ENCODE results near the gene SMIM1.

The SMIM1 gene

DNA sequence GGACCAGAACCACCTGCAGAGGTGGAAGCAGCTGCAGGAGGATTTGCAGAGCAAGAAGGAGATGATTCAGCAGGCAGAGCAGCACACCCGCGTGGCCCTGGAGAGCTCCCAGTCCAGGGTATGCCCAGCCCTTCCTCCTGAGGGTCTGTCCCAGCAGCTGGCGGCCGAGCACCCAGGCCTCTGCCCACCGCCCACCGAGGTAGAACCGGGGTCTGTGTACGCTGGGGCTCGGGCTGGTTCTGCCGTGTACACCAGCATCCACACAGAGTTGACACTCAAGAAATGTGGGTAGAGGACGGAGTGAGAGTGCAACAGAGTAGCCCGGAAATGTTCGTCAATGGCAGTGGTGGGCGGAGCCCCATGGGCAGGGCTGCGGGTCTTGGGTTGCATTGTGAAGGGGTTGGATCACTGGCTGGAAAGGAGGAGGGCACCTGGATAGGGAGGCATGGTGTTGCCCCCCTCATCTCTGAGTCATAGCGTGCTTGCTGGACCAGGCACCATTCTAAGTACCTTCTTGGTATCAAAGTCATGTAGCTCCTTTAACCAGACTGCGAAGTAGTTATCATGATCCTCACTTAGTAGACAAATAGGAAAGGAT, 5.1 kb upstream of the SMIM1 start:
- Histone ChIP-seq H3K27me3 (ENCODE audit: insufficient read depth, low read length, poor library complexity, severe bottlenecking) (no peaks in the 10 kb centered on the region), H3K4me3 (ENCODE audit: low read length, poor library complexity, severe bottlenecking) (no peak overlapping the region), H3K9ac (ENCODE audit: low read depth, low read length, poor library complexity, severe bottlenecking) (no peak overlapping the region), H3K9me3 (ENCODE audit: insufficient read depth, low read depth, low read length) (no peaks in the 10 kb centered on the region), H3K4me1 (ENCODE audit: insufficient read depth, low read length, poor library complexity, severe bottlenecking) (no peaks in the 10 kb centered on the region), H4K20me1 (ENCODE audit: insufficient read depth, low read length, poor library complexity, severe bottlenecking) (no peaks in the 10 kb centered on the region), H3K36me3 (ENCODE audit: insufficient read depth, low read length) (no peaks in the 10 kb centered on the region), H3K9me2 (replicated peaks; ENCODE audit: low read depth, low read length) (no peaks in the 10 kb centered on the region), H2AFZ (ENCODE audit: low read length) (no peak overlapping the region), H3K4me2 (ENCODE audit: low read depth, low read length, poor library complexity, severe bottlenecking) (no peak overlapping the region), H3F3A (ENCODE audit: low read depth) (no peaks in the 10 kb centered on the region), H3K79me2 (ENCODE audit: insufficient read depth, low read length) (no peaks in the 10 kb centered on the region)
- no peak for TF ChIP-seq EZH2phosphoT487 (IDR thresholded peaks at IDR 0.05; ENCODE audit: borderline replicate concordance)
- TF ChIP-seq, protein P1, sequence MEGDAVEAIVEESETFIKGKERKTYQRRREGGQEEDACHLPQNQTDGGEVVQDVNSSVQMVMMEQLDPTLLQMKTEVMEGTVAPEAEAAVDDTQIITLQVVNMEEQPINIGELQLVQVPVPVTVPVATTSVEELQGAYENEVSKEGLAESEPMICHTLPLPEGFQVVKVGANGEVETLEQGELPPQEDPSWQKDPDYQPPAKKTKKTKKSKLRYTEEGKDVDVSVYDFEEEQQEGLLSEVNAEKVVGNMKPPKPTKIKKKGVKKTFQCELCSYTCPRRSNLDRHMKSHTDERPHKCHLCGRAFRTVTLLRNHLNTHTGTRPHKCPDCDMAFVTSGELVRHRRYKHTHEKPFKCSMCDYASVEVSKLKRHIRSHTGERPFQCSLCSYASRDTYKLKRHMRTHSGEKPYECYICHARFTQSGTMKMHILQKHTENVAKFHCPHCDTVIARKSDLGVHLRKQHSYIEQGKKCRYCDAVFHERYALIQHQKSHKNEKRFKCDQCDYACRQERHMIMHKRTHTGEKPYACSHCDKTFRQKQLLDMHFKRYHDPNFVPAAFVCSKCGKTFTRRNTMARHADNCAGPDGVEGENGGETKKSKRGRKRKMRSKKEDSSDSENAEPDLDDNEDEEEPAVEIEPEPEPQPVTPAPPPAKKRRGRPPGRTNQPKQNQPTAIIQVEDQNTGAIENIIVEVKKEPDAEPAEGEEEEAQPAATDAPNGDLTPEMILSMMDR (conservative IDR thresholded peaks at IDR 0.05; ENCODE audit: low read length) = no peak

DNA sequence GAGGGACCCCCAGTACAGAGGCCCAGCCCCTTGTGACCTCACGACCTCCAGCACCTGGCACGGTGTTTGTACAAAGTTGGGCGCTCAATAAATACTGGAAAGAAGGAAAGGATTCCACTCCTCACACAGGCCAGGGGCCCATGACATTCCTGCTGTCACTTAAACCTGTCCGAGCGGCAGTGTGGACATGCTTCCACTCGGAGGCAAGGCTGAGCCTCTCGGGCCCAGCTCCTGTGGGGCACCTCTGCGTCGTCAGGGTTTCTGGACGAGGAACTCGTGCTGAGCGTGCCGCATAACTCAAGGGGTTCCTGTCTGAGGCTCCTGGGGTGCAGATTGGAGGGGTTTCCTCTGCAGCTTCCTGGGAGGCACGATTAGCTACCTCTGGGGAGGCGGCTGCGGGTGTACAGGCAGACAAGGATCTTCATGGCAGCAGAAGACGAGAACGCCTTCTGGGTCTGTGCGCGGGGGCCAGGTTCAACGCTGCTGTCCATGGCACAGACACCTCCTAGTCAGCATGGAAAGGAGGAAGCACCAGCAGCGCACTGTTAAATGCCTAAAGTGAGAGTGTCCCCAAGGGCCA, 3.6 kb upstream of the SMIM1 start:
- H3K9me3 ChIP-seq (ENCODE audit: insufficient read depth, low read depth, low read length) = no peaks in the 10 kb centered on the region
- no peak overlapping the region for H3K4me3 ChIP-seq (ENCODE audit: low read length, poor library complexity, severe bottlenecking)
- no peaks in the 10 kb centered on the region for H3K9me2 ChIP-seq (replicated peaks; ENCODE audit: low read depth, low read length)
- H2AFZ ChIP-seq (ENCODE audit: low read length) = no peak overlapping the region
- no peaks in the 10 kb centered on the region for H3K4me1 ChIP-seq (ENCODE audit: insufficient read depth, low read length, poor library complexity, severe bottlenecking)
- H3K9ac ChIP-seq (ENCODE audit: low read depth, low read length, poor library complexity, severe bottlenecking) = no peak overlapping the region
- H3F3A ChIP-seq (ENCODE audit: low read depth) = no peaks in the 10 kb centered on the region
- H3K27me3 ChIP-seq (ENCODE audit: insufficient read depth, low read length, poor library complexity, severe bottlenecking) = no peaks in the 10 kb centered on the region
- TF ChIP-seq EZH2phosphoT487 (IDR thresholded peaks at IDR 0.05; ENCODE audit: borderline replicate concordance) = no peak
- TF ChIP-seq, protein P1 (conservative IDR thresholded peaks at IDR 0.05; ENCODE audit: low read length) = no peak
- H3K79me2 ChIP-seq (ENCODE audit: insufficient read depth, low read length) = no peaks in the 10 kb centered on the region
- no peaks in the 10 kb centered on the region for H3K36me3 ChIP-seq (ENCODE audit: insufficient read depth, low read length)
- no peak overlapping the region for H3K4me2 ChIP-seq (ENCODE audit: low read depth, low read length, poor library complexity, severe bottlenecking)
- H4K20me1 ChIP-seq (ENCODE audit: insufficient read depth, low read length, poor library complexity, severe bottlenecking) = no peaks in the 10 kb centered on the region

DNA sequence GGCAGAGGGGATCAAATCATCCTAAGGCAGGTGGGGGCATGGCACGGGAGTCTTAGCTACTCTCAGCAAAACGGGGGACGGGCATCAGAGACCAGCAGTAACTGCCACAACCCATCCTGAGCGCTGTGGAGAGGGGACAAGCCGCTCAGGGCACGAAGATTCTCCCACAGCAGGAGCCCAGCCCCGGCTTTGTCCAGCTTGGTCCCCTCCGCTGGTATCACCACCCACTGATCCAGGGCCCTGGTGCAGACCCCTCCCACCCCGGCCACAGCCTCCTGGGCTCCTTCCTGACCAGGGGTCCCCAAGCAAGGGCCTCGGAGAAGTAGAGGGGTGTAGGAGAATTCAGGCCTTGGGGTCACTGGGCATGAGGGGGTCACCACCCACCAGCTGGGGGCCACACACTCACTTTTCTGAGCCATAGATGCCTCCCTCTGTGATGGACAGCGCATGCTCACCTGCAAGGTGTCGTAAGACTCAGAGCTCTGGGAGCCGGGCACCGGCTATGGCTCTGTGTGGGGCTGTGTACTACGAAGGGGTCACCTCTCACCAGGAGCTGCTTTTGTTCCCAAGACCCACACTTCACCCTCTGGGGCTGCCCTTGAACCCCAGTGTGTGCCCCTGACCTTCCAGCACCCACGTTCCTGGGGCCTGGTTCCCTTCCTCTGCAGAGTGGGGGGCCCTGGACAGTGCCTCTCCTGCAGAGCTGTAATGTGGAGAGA, 2.3 kb upstream of the SMIM1 start:
- no peak overlapping the region for H3K9ac ChIP-seq (ENCODE audit: low read depth, low read length, poor library complexity, severe bottlenecking)
- H3K79me2 ChIP-seq (ENCODE audit: insufficient read depth, low read length) = no peaks in the 10 kb centered on the region
- no peak overlapping the region for H3K4me2 ChIP-seq (ENCODE audit: low read depth, low read length, poor library complexity, severe bottlenecking)
- no peaks in the 10 kb centered on the region for H3F3A ChIP-seq (ENCODE audit: low read depth)
- no peaks in the 10 kb centered on the region for H3K9me2 ChIP-seq (replicated peaks; ENCODE audit: low read depth, low read length)
- H2AFZ ChIP-seq (ENCODE audit: low read length) = no peak overlapping the region
- H3K4me3 ChIP-seq (ENCODE audit: low read length, poor library complexity, severe bottlenecking) = no peak overlapping the region
- H3K4me1 ChIP-seq (ENCODE audit: insufficient read depth, low read length, poor library complexity, severe bottlenecking) = no peaks in the 10 kb centered on the region
- no peaks in the 10 kb centered on the region for H3K9me3 ChIP-seq (ENCODE audit: insufficient read depth, low read depth, low read length)
- TF ChIP-seq, protein P1 (conservative IDR thresholded peaks at IDR 0.05; ENCODE audit: low read length) = no peak
- no peak for TF ChIP-seq EZH2phosphoT487 (IDR thresholded peaks at IDR 0.05; ENCODE audit: borderline replicate concordance)
- H3K36me3 ChIP-seq (ENCODE audit: insufficient read depth, low read length) = no peaks in the 10 kb centered on the region
- H3K27me3 ChIP-seq (ENCODE audit: insufficient read depth, low read length, poor library complexity, severe bottlenecking) = no peaks in the 10 kb centered on the region
- no peaks in the 10 kb centered on the region for H4K20me1 ChIP-seq (ENCODE audit: insufficient read depth, low read length, poor library complexity, severe bottlenecking)

Measured in Loucy (cell line).